ENCODE results near the gene TFIP11.

Gene TFIP11

GRCh38 chr22:26462051-26462450, 50.2 kb downstream of the TFIP11 start:
- DNase-seq (ENCODE audit: low read depth), result no peak
- TF ChIP-seq, protein P1, sequence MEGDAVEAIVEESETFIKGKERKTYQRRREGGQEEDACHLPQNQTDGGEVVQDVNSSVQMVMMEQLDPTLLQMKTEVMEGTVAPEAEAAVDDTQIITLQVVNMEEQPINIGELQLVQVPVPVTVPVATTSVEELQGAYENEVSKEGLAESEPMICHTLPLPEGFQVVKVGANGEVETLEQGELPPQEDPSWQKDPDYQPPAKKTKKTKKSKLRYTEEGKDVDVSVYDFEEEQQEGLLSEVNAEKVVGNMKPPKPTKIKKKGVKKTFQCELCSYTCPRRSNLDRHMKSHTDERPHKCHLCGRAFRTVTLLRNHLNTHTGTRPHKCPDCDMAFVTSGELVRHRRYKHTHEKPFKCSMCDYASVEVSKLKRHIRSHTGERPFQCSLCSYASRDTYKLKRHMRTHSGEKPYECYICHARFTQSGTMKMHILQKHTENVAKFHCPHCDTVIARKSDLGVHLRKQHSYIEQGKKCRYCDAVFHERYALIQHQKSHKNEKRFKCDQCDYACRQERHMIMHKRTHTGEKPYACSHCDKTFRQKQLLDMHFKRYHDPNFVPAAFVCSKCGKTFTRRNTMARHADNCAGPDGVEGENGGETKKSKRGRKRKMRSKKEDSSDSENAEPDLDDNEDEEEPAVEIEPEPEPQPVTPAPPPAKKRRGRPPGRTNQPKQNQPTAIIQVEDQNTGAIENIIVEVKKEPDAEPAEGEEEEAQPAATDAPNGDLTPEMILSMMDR (conservative IDR thresholded peaks at IDR 0.05; ENCODE audit: low read depth, low read length), result no peak
- H3K4me3 ChIP-seq (ENCODE audit: low read length), result no peak overlapping the region

DNA sequence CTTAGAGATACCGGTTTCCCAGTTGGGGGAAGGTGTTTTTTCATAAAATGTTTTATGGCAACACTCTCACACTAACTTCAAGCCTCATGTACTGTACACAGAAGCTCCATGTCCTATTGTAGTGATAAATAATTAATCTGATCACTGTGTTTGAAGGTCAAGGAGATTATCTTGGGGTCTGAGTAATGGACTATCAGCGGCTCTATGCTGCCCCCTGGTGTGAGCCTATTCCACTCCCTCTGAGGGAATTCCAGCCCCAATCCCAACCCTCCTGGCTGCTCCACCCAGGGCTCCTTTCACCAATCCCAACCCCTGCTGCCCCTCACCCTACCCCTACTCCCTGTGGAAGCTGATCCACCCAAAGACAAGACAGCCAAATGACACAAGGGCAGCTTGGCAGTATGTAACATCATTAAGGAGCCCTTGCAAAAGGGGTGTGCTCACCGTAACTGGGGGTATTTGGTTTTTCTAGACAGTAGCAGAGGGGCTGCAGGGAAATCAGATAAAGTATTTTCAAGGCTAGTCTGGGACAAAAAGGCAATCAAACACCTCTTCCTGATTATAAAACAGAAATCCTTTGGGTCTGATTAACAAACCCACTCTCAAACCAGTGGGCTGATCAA, 51.0 kb downstream of the TFIP11 start:
- TF ChIP-seq, protein P1 (conservative IDR thresholded peaks at IDR 0.05; ENCODE audit: low read depth, low read length), result peak; percentile 95
- H3K4me3 ChIP-seq (ENCODE audit: low read length), result no peak overlapping the region
- no peak for DNase-seq (ENCODE audit: low read depth)

GRCh38 chr22:26460202-26460601, 52.1 kb downstream of the TFIP11 start:
- no peak for DNase-seq (ENCODE audit: low read depth)
- H3K4me3 ChIP-seq (ENCODE audit: low read length), result no peak overlapping the region
- TF ChIP-seq, protein P1 (conservative IDR thresholded peaks at IDR 0.05; ENCODE audit: low read depth, low read length), result no peak

GRCh38 chr22:26457661-26458272, 54.5 kb downstream of the TFIP11 start:
- no peak overlapping the region for H3K4me3 ChIP-seq (ENCODE audit: low read length)
- TF ChIP-seq, protein P1 (conservative IDR thresholded peaks at IDR 0.05; ENCODE audit: low read depth, low read length), result no peak

DNA sequence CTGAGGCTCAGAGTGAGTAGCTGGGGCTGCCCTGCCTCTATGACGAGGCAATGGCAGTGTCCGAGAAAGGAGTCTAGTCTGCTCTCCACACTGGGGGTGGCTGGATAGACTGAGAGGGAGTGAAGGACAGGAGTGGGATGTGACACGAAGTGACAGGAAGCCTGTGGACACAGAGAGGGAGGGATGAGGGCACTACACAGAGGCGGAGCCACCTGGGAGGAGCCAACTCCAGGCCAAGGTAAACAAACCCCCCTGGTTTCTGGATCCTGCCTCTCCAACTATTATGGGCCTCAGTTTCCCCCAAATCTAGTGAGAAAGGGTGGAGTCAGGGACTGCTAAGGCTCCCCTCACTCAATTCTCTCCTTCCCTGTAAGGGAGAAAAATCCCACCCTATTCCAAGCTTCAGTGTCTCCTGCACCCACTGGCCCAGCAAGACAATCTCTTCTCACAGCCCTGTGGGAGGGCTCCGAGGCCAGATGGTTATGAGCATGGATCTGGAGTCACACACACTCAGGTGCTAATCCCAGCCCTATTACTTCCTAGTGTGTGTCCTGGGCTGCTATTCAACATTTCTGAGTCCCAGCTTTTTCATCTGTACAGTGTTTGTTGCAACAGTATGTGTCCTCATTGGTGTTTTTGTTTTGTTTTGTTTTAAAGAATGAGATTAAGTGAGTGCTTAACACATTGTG, 58.3 kb downstream of the TFIP11 start:
- no peak overlapping the region for H3K4me3 ChIP-seq (ENCODE audit: low read length)
- DNase-seq (ENCODE audit: low read depth), result no peak
- TF ChIP-seq, protein P1 (conservative IDR thresholded peaks at IDR 0.05; ENCODE audit: low read depth, low read length), result no peak

More at GRCh38 chr22:26457661-26458272, 54.5 kb downstream of the TFIP11 start:
- DNase-seq (ENCODE audit: low read depth), result no peak

DNA sequence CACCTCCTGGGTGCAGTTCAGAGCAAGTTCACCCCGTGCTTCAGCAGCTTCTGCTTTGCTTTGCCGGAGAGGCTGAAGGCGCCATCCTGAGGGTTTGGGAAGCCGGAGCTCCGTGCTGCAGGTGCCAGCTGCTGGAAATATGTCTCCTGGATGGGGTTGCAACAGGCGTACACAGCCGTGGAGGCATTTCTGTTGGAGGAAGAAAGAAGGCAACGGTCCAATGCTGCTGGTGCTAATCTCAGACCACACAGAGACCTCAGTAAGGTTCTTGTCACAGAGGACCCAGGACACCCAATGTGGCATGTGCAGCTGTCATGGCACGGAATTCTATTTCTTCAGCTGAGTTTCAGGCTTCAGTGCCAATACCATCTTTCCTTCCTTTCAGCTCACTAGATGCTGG, 59.1 kb downstream of the TFIP11 start:
- no peak overlapping the region for H3K4me3 ChIP-seq (ENCODE audit: low read length)
- TF ChIP-seq, protein P1 (conservative IDR thresholded peaks at IDR 0.05; ENCODE audit: low read depth, low read length), result no peak
- DNase-seq (ENCODE audit: low read depth), result no peak

Measured in retinal pigment epithelial cell (primary cell).